Measurements from ENCODE around the gene P3H3. TPM values are rescaled to one million over a fixed set of nuclear protein-coding genes. Genes with fewer than 3 reads are reported as not detected.
"Not testable (repeated sequence)": the region's sequence is repeated elsewhere in the genome, so short reads cannot be mapped to it uniquely, and the experiment has no call there.

P3H3 gene
- polyA plus RNA-seq, 1 experiment: 71.6 TPM

- no peak for TF ChIP-seq CTCF (IDR thresholded peaks at IDR 0.05; ENCODE audit: insufficient read depth, low read depth, low read length)
- H3K36me3 ChIP-seq (ENCODE audit: control insufficient read depth, insufficient read depth, low read length): peaks cover 10% of the 10 kb centered on the region
- no peak overlapping the region for H3K4me3 ChIP-seq (ENCODE audit: low read depth, low read length)
- ChIA-PET POLR2A (no interaction called here), CTCF (interaction anchor here (0.8 to 2.0 kb wide), 3 partner anchors 11 to 18 kb away, joined by 3 to 8 read pairs (median 4); partner anchors contain the start of gene SPSB2)
- no peak for DNase-seq (ENCODE audit: low read depth)
- H3K27me3 ChIP-seq (ENCODE audit: control insufficient read depth, insufficient read depth, low read length): no peaks in the 10 kb centered on the region
Observed at GRCh38 chr12:6887460-6887859, 59.3 kb downstream of the P3H3 start.

- Histone ChIP-seq H3K27me3 (ENCODE audit: control insufficient read depth, insufficient read depth, low read length) (no peaks in the 10 kb centered on the region), H3K36me3 (ENCODE audit: control insufficient read depth, insufficient read depth, low read length) (peaks cover 10% of the 10 kb centered on the region), H3K4me3 (ENCODE audit: low read depth, low read length) (no peak overlapping the region)
- no peak for TF ChIP-seq CTCF (IDR thresholded peaks at IDR 0.05; ENCODE audit: insufficient read depth, low read depth, low read length)
- ChIA-PET POLR2A (no interaction called here), CTCF (interaction anchor here (1.0 to 2.0 kb wide), 2 partner anchors 12 to 16 kb away, joined by 4 to 8 read pairs; partner anchors contain the start of gene SPSB2)
- DNase-seq (ENCODE audit: low read depth): no peak
Observed at GRCh38 chr12:6888360-6888759, 60.2 kb downstream of the P3H3 start.

GRCh38 chr12:6888794-6889193 lies 60.6 kb downstream of the P3H3 start:
- H3K4me3 ChIP-seq (ENCODE audit: low read depth, low read length); H3K36me3 ChIP-seq (ENCODE audit: control insufficient read depth, insufficient read depth, low read length); CTCF ChIA-PET; H3K27me3 ChIP-seq (ENCODE audit: control insufficient read depth, insufficient read depth, low read length); DNase-seq (ENCODE audit: low read depth); POLR2A ChIA-PET: not testable (repeated sequence)

Other genes starting within 250 kb of the P3H3 start
- 69.8 and 87.6 TPM in 2 replicates for gene CHD4, start 221.0 kb upstream of the P3H3 start, polyA plus RNA-seq (2011; rRNA removed)
- gene LPAR5, start 192.4 kb upstream of the P3H3 start, polyA plus RNA-seq (2011; rRNA removed): 0.05 TPM in 1 of 2 replicates, not detected in the other
- gene ACRBP, start 181.0 kb upstream of the P3H3 start, polyA plus RNA-seq (2011; rRNA removed): 0.17 and 0.40 TPM in 2 replicates
- 43.0 and 61.0 TPM in 2 replicates for gene ING4, start 165.3 kb upstream of the P3H3 start, polyA plus RNA-seq (2011; rRNA removed)
- 38.8 and 57.0 TPM in 2 replicates for gene ZNF384, start 139.0 kb upstream of the P3H3 start, polyA plus RNA-seq (2011; rRNA removed)
- 0.44 and 0.59 TPM in 2 replicates for gene PIANP, start 127.6 kb upstream of the P3H3 start, polyA plus RNA-seq (2011; rRNA removed)
- gene COPS7A, start 104.4 kb upstream of the P3H3 start, polyA plus RNA-seq (2011; rRNA removed): 128 and 200 TPM in 2 replicates
- 287 and 345 TPM in 2 replicates for gene MLF2, start 75.3 kb upstream of the P3H3 start, polyA plus RNA-seq (2011; rRNA removed)
- 234 and 241 TPM in 2 replicates for gene PTMS, start 62.0 kb upstream of the P3H3 start, polyA plus RNA-seq (2011; rRNA removed)
- 0.28 and 0.50 TPM in 2 replicates for gene LAG3, start 55.9 kb upstream of the P3H3 start, polyA plus RNA-seq (2011; rRNA removed)
- 0.33 and 0.42 TPM in 2 replicates for gene CD4, start 38.9 kb upstream of the P3H3 start, polyA plus RNA-seq (2011; rRNA removed)
- gene GPR162, start 6.6 kb upstream of the P3H3 start, polyA plus RNA-seq (2011; rRNA removed): 3.3 and 6.6 TPM in 2 replicates
- gene GNB3, start 12.5 kb downstream of the P3H3 start, polyA plus RNA-seq (2011; rRNA removed): 3.3 and 5.3 TPM in 2 replicates
- gene CDCA3, start 22.9 kb downstream of the P3H3 start, polyA plus RNA-seq (2011; rRNA removed): 39.2 and 57.1 TPM in 2 replicates
- 52.9 and 90.0 TPM in 2 replicates for gene USP5, start 23.7 kb downstream of the P3H3 start, polyA plus RNA-seq (2011; rRNA removed)
- gene TPI1, start 39.1 kb downstream of the P3H3 start, polyA plus RNA-seq (2011; rRNA removed): 2,446 and 2,656 TPM in 2 replicates
- 5.0 and 7.3 TPM in 2 replicates for gene SPSB2, start 44.9 kb downstream of the P3H3 start, polyA plus RNA-seq (2011; rRNA removed)
- gene LRRC23, start 76.4 kb downstream of the P3H3 start, polyA plus RNA-seq (2011; rRNA removed): 12.7 and 13.3 TPM in 2 replicates
- gene ENO2, start 86.2 kb downstream of the P3H3 start, polyA plus RNA-seq (2011; rRNA removed): 27.9 and 29.7 TPM in 2 replicates
- gene ATN1, start 99.6 kb downstream of the P3H3 start, polyA plus RNA-seq (2011; rRNA removed): 13.0 and 15.9 TPM in 2 replicates
- gene RNU7-1, start 115.4 kb downstream of the P3H3 start, polyA plus RNA-seq (2011; rRNA removed): not detected in 2 replicates
- gene C12orf57, start 115.6 kb downstream of the P3H3 start, polyA plus RNA-seq (2011; rRNA removed): 489 and 709 TPM in 2 replicates
- gene PTPN6, start 122.9 kb downstream of the P3H3 start, polyA plus RNA-seq (2011; rRNA removed): 0.15 and 0.27 TPM in 2 replicates
- gene PHB2, start 142.3 kb downstream of the P3H3 start, polyA plus RNA-seq (2011; rRNA removed): 283 and 369 TPM in 2 replicates
- 37.5 and 53.9 TPM in 2 replicates for gene EMG1, start 142.5 kb downstream of the P3H3 start, polyA plus RNA-seq (2011; rRNA removed)
- gene LPCAT3, start 190.1 kb downstream of the P3H3 start, polyA plus RNA-seq (2011; rRNA removed): 26.3 and 31.2 TPM in 2 replicates
- gene C1S, start 232.3 kb downstream of the P3H3 start, polyA plus RNA-seq (2011; rRNA removed): 329 and 341 TPM in 2 replicates

All from BJ (cell line).